Measurements from ENCODE around the gene PDZD4.

GRCh38 chrX:153871451-153871850, 41.1 kb upstream of the PDZD4 start:
- TF ChIP-seq POLR2AphosphoS5 (IDR thresholded peaks at IDR 0.05; ENCODE audit: low read depth, low read length) (no peak), POLR2A (IDR thresholded peaks at IDR 0.05; ENCODE audit: low read depth, low read length) (no peak), SPI1 (IDR thresholded peaks at IDR 0.05; ENCODE audit: low read depth, low read length) (no peak)

Data from GM12891 (cell line).